ENCODE results near the gene TMSB4X. TPM values are rescaled to one million over a fixed set of nuclear protein-coding genes. Genes with fewer than 3 reads are reported as not detected.
"Not testable (repeated sequence)": the region's sequence is repeated elsewhere in the genome, so short reads cannot be mapped to it uniquely, and the experiment has no call there.

TMSB4X gene
- polyA plus RNA-seq, 4 donors = 2,919 to 3,338 (median 2,970) TPM

- no peak for DNase-seq (ENCODE audit: low read depth in 4 of 4, low spot score in 3 of 4)
Measured at GRCh38 chrX:12974305-12974795, 560 bp upstream of the TMSB4X start.

GRCh38 chrX:12975670-12975965 is 708 bp downstream of the TMSB4X start:
- DNase-seq (ENCODE audit: low read depth in 4 of 4, low spot score in 3 of 4) = no peak

GRCh38 chrX:12975991-12976558 is 1.2 kb downstream of the TMSB4X start:
- no peak for DNase-seq (ENCODE audit: low read depth in 4 of 4, low spot score in 3 of 4)

- not testable (repeated sequence) for DNase-seq (ENCODE audit: low read depth in 4 of 4, low spot score in 3 of 4)
Measured at GRCh38 chrX:12976819-12977732, 2.2 kb downstream of the TMSB4X start.

- DNase-seq (ENCODE audit: low read depth in 4 of 4, low spot score in 3 of 4) = no peak
Measured at GRCh38 chrX:12977761-12978204, 2.9 kb downstream of the TMSB4X start.

GRCh38 chrX:12978205-12979025 is 3.5 kb downstream of the TMSB4X start:
- DNase-seq (ENCODE audit: low read depth in 4 of 4, low spot score in 3 of 4) = no peak

- DNase-seq (ENCODE audit: low read depth in 4 of 4, low spot score in 3 of 4) = no peak
Measured at GRCh38 chrX:12979026-12979607, 4.2 kb downstream of the TMSB4X start.

GRCh38 chrX:12979616-12980015 is 4.7 kb downstream of the TMSB4X start:
- no peak for DNase-seq (ENCODE audit: low read depth in 4 of 4, low spot score in 3 of 4)

- DNase-seq (ENCODE audit: low read depth in 4 of 4, low spot score in 3 of 4) = not testable (repeated sequence)
Measured at GRCh38 chrX:12980039-12980438, 5.1 kb downstream of the TMSB4X start.

- no peak for DNase-seq (ENCODE audit: low read depth in 4 of 4, low spot score in 3 of 4)
Measured at GRCh38 chrX:12981880-12982279, 7.0 kb downstream of the TMSB4X start.

GRCh38 chrX:12984603-12985319 is 9.9 kb downstream of the TMSB4X start:
- DNase-seq (ENCODE audit: low read depth in 4 of 4, low spot score in 3 of 4) = no peak

- DNase-seq (ENCODE audit: low read depth in 4 of 4, low spot score in 3 of 4) = no peak
Measured at GRCh38 chrX:12985331-12985730, 10.4 kb downstream of the TMSB4X start.

- no peak for DNase-seq (ENCODE audit: low read depth in 4 of 4, low spot score in 3 of 4)
Measured at GRCh38 chrX:12986164-12986779, 11.4 kb downstream of the TMSB4X start.

- no peak for DNase-seq (ENCODE audit: low read depth in 4 of 4, low spot score in 3 of 4)
Measured at GRCh38 chrX:12986886-12987285, 12.0 kb downstream of the TMSB4X start.

GRCh38 chrX:12987340-12987739 is 12.4 kb downstream of the TMSB4X start:
- DNase-seq (ENCODE audit: low read depth in 4 of 4, low spot score in 3 of 4) = no peak

GRCh38 chrX:12987900-12988594 is 13.1 kb downstream of the TMSB4X start:
- no peak for DNase-seq (ENCODE audit: low read depth in 4 of 4, low spot score in 3 of 4)

GRCh38 chrX:12988797-12989196 is 13.9 kb downstream of the TMSB4X start:
- no peak for DNase-seq (ENCODE audit: low read depth in 4 of 4, low spot score in 3 of 4)

GRCh38 chrX:12989461-12989860 is 14.6 kb downstream of the TMSB4X start:
- no peak for DNase-seq (ENCODE audit: low read depth in 4 of 4, low spot score in 3 of 4)

- DNase-seq (ENCODE audit: low read depth in 4 of 4, low spot score in 3 of 4) = no peak
Measured at GRCh38 chrX:12991575-12991974, 16.7 kb downstream of the TMSB4X start.
